Ovary (tissue), 3 donors: ENCODE measurements around the gene BCAN.

ENCODE experiments used
- CTCF ChIP-seq, 3 donors: fragments of 450-650 bp in 2 of 3; fragments of 200-600 bp in 1 of 3; IDR thresholded peaks; one replicate each; pipeline versions ENCODE4 v1.5.1 to v1.8.0; 2016 to 2022; ENCODE audit warnings: antibody characterized with exemption in 3 of 3, mild to moderate bottlenecking in 1 of 3
- EP300 ChIP-seq: sonication (generic); formaldehyde crosslinking; IDR thresholded peaks from one replicate; pipeline ENCODE4 v1.6.1; 2017; ENCODE audit warnings: antibody characterized with exemption
- POLR2A ChIP-seq: fragments of 450-650 bp; IDR thresholded peaks from one replicate; pipeline ENCODE4 v1.6.1; 2017; ENCODE audit warnings: antibody characterized with exemption, mild to moderate bottlenecking, moderate library complexity
- donor health status: DM: no; HTN: no; CAD: no.

DNA sequence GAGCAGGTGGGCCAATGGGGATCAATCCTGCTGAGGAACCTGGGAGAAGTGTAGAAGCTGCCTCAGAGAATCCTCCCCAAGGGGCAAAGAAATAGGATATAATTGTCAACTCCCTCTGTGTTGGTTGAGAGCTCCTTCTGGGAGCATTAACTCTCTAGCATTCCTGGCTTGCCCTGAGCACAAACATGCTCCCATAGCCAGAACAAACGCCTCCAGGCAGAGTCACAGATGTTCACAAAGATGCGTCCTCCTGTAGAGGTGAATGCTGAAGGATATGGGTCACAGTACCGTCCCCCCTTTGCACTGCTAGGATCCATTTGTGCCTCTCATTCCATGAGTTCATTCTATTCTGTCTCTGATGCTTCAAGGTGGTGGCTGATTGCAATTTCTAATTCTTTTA lies 9.6 kb upstream of the BCAN start:
- TF ChIP-seq CTCF (IDR thresholded peaks at IDR 0.05) (no peak), POLR2A (no peak), EP300 (no peak)
